GM21529 (cell line): Measurements from ENCODE around the gene CAMK2N1.
"Not testable (repeated sequence)": the region's sequence is repeated elsewhere in the genome, so short reads cannot be mapped to it uniquely, and the experiment has no call there.

Source experiments
- ATAC-seq: cut with Tn5 transposase; IDR thresholded peaks from one replicate; pipeline ENCODE4 v1.9.1; 2021; ENCODE audit not compliant: unreplicated experiment

Gene CAMK2N1

GRCh38 chr1:20496725-20497383 is 10.8 kb upstream of the CAMK2N1 start:
- ATAC-seq, result not testable (repeated sequence)

- no peak for ATAC-seq
Measured at GRCh38 chr1:20496241-20496661, 10.2 kb upstream of the CAMK2N1 start.

- no peak for ATAC-seq
Measured at GRCh38 chr1:20495661-20496060, 9.7 kb upstream of the CAMK2N1 start.

GRCh38 chr1:20494609-20495311 is 8.8 kb upstream of the CAMK2N1 start:
- no peak for ATAC-seq

GRCh38 chr1:20493839-20494608 is 8.0 kb upstream of the CAMK2N1 start:
- ATAC-seq, result no peak

- no peak for ATAC-seq
Measured at GRCh38 chr1:20493309-20493708, 7.3 kb upstream of the CAMK2N1 start.

GRCh38 chr1:20492751-20493150 is 6.7 kb upstream of the CAMK2N1 start:
- no peak for ATAC-seq

GRCh38 chr1:20491866-20492265 is 5.9 kb upstream of the CAMK2N1 start:
- no peak for ATAC-seq

- ATAC-seq, result no peak
Measured at GRCh38 chr1:20491178-20491577, 5.2 kb upstream of the CAMK2N1 start.

GRCh38 chr1:20487236-20487590 is 1.2 kb upstream of the CAMK2N1 start:
- no peak for ATAC-seq

- no peak for ATAC-seq
Measured at GRCh38 chr1:20486457-20487235, 636 bp upstream of the CAMK2N1 start.

- no peak for ATAC-seq
Measured at GRCh38 chr1:20484519-20485462, 1.2 kb downstream of the CAMK2N1 start.

- no peak for ATAC-seq
Measured at GRCh38 chr1:20483833-20484518, 2.0 kb downstream of the CAMK2N1 start.

GRCh38 chr1:20483098-20483832 is 2.7 kb downstream of the CAMK2N1 start:
- no peak for ATAC-seq

GRCh38 chr1:20481643-20482498 is 4.1 kb downstream of the CAMK2N1 start:
- no peak for ATAC-seq

GRCh38 chr1:20480951-20481617 is 4.9 kb downstream of the CAMK2N1 start:
- ATAC-seq, result no peak

GRCh38 chr1:20480243-20480944 is 5.6 kb downstream of the CAMK2N1 start:
- no peak for ATAC-seq
